Right renal pelvis (tissue), 4 donors: Measurements from ENCODE around the gene C9orf50. TPM values are rescaled to one million over a fixed set of nuclear protein-coding genes. Genes with fewer than 3 reads are reported as not detected.

Experiments used
- DNase-seq, 4 donors: peaks; one replicate each; pipeline ENCODE4 v3.0.0-alpha.2; 2013; ENCODE audit warnings: low read depth in 4 of 4, low spot score in 3 of 4, missing footprints in 1 of 4
- polyA plus RNA-seq, 4 donors: library from polyadenylated mRNA; unstranded; fragments of 120-200 nt; gene quantifications; one replicate each; pipeline ENCODE4 v1.2.1, GENCODE V29; 2013; ENCODE audit not compliant: insufficient read length in 4 of 4

The C9orf50 gene
- polyA plus RNA-seq, 4 donors, result 0.72 to 0.88 (median 0.79) TPM

GRCh38 chr9:129633207-129633606, 12.3 kb upstream of the C9orf50 start:
- no peak for DNase-seq

- DNase-seq, result no peak
Measured at GRCh38 chr9:129632460-129632859, 11.6 kb upstream of the C9orf50 start.

DNA sequence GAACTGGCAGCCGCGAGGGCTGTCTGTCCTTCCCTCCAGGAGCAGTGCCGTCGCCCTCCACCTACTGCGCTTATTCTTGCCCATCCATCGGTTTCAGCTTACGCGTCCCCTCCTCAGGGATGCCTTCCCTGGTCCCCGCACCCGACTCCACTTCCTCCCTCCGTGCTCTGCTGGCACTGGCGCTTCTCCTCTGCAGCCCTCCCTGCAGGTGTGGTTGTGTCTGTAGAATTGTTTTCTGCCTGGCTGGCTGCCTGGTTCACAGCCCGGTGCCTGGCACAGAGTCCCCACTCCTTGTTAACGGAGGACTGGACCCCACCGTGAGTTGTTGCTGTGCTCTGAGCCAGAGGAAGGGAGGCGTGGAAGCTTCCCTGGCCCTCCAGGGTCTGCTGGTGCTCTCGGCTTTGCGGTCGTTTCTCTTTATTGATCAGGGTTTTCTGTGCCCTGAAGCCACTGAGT, 10.8 kb upstream of the C9orf50 start:
- no peak for DNase-seq

- DNase-seq, result no peak
Measured at GRCh38 chr9:129630967-129631673, 10.2 kb upstream of the C9orf50 start.

DNA sequence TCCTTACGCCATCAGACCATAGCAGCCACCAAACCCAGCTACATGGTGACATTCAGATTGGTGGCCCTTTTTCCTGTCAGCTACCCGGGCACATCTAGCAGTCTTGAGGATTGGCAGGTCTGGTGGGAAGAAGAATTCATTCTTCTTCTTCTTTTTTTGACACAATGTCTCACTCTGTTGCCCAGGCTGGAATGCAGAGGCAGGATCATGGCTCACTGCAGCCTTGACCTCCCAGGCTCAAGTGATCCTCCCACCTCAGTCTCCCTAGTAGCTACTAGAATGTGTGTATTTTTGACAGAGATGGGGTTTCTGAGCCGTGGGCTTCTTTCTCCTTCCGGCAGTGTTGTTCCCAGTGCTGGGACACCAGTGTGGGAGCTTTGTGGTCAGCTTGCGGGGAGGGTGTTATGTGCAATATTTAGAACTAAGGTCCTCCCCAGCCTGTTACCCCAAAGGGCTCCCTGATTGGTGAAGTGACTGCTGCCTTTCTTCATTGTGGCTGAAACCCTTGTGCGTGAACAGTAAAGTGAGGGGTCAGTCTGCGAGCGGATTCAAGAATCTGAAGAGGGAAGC, 8.4 kb upstream of the C9orf50 start:
- DNase-seq, result no peak

DNA sequence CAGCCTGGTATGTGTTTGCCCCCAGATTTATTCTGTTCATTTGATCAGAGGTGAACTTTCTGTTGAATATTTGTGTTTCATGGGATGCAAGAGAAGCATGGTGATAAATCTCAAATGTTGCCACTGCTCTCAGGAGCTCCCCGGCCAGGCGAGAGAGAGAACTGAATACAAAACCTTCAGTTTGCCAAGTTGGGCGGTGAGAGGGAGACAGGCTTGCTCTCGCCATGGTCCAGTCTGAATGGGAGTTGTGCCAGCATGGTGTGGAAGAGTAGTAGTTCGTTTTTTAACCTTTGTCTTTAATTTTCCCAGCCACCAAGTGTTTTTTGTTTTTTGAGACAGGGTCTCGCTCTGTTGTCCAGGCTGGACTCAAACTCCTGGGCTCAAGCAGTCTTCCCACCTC, 7.8 kb upstream of the C9orf50 start:
- no peak for DNase-seq

DNA sequence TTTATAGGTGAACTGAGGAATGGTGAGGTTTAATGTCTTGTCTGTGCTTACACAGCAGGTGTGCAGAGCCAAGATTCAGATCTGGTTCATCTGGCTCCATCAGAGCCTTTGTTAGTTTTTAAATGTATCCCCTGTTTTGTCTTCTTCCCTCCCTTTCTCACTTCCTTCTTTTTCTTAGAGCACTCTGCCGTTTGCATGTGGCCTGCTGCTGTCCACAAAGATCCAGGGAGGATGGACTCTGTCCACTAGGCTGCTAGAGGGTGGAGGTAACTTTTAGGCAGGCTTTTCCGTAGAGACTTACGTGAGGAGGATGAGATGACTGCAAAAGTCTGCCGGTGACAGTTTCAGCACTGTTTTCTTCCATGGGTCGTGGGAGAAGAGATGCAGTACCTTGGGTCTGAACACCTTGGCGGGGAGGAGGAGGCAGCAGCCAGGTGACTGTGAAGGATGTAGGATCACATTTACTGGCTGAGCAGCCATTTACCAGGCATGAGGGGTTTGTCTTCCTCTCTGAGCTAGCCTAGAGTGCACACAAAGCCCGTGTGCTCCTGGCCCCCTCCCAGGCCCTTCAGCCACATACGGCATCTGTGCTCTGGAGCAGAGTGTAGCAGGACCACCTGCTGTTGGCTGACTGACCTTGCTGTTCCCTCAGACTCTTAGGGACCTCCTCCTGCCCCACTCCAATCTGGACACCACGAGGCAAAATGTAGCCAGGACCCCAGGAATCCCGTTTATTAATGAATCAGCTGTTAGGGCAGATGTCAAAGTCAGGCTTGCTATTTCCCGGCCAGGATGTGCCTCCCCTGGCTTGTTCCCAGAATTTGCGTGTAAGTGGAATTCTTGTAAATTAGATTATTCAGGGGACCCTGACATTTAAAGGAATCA, 6.9 kb upstream of the C9orf50 start:
- DNase-seq, result no peak

DNA sequence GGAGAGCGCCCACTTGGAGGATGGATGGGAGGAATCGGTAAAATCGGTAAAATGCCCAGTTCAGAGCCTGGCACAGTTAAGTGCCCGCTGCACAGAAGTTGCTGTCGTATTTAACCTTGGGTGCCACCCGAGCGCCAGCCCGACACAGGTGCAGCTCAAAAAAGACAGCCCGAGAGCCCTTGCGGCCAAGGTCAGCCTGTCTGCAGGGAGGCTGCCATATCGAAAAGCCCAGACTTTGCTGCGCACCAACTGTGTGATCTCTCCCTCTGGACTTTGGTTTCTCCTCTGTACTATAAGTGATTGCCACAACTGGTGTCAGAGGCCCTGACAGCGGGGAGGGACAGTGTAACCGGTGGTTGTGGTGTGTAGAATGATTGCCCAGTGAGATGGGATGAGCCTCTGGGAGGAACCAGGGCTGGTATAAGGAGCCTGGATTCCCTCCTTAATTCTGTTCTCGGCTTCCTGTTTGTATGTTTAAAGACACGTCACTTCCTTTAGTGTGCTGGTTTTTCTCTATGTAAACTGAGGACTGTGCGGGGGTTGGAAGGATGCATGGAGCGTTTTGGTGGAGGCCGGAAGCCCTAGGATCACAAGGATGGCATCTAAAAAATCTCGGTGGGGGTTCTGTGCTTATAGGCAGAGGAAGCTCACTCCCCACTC, 5.9 kb upstream of the C9orf50 start:
- DNase-seq, result no peak

- DNase-seq, result peak in 1 of 4 donors; percentile 67
Measured at GRCh38 chr9:129626079-129626624, 5.3 kb upstream of the C9orf50 start, which contains the start of gene NTMT1. Gene NTMT1, plus strand, starts transcription at chr9:129626163. Its CDS starts 6,541 bp downstream, at chr9:129632704.

GRCh38 chr9:129624947-129625346, 4.0 kb upstream of the C9orf50 start:
- no peak for DNase-seq

DNA sequence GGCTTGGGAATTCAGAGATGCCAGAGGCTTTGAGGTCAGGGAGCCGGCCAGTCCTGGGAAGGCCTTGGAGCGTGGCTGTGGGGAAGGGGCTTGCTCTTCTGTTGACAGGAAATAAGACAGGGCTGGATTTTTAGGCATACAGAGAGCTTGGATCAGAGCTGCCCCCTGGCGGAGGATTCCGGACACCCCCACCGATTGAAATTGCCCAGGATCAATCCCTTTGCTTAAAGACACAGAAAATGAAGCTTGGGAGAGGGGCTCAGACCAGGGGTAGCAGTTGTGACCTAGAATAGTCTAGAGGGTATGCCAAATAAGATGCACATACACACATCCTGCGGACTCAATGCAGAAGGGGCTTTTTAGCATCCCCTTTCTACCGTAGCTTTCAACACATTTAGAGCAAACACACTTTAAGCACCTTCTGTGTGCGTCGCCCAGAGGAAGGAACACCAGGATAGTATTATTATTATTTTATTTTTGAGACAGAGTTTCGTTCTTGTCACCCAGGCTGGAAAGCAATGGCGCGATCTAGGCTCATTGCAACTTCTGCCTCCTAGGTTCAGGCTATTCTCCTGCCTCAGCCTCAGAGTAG, 3.4 kb upstream of the C9orf50 start:
- DNase-seq, result no peak

DNA sequence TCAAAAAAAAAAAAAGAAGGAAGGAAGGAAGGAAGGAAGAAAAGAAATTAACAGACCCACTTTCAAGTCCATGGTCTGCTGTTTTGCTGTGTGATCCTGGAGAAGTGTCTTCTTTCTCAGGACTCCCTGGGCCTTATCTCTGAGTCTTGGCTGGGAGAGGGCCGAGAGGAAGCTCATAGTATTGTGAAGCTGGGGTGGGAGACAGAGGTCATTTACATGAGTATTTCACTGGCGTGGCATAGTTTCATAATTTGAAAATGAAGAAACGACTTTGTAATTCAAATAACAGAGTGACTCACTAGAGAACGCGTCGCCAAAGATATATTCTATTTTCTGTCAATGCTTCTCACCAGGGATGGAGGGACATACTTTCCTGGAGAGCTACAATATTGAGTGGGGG, 2.4 kb upstream of the C9orf50 start:
- no peak for DNase-seq

DNA sequence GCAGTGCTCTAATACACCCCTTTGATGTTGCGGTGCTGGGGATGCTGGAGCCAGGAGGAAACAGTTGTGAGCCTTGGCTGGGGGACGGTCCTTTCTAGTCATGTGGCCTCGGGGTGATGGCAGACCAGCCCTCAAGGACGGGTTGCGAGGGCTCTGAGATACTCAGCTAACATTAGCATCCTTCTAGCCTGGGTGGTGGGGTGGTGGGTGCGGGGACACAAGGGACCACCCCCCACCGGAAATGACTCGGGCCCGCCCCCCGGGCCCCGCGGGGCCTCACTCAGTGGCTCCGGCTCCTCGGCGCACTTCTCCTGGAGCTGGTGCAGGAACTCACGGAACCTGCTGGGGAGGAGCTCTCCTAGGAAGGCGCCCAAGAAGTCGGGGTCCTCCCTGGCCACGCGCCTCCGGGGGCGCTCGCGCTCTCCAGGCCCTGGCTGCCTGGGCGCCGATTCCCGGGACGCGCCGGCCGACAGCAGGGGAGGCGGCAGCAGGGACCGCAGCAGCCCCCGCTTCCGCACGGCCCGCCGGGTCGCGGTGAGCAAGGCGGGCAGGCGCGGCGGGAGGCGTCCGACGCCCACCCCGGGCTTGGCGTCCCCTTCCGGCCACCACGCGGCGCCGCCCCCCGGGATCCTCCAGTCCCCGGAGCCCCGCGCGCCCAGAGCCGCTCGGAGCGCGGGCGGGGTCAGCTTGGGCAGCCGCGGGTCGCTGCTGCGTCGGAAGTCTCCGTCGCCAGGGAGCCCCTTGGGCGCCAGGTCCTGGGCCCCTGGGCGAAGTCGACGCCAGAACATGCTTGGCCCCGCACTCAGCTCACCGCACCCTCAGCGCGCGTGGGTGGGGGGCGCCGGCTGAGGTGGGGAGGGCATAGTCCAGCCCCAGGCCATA, 873 bp downstream of the C9orf50 start:
- no peak for DNase-seq

DNA sequence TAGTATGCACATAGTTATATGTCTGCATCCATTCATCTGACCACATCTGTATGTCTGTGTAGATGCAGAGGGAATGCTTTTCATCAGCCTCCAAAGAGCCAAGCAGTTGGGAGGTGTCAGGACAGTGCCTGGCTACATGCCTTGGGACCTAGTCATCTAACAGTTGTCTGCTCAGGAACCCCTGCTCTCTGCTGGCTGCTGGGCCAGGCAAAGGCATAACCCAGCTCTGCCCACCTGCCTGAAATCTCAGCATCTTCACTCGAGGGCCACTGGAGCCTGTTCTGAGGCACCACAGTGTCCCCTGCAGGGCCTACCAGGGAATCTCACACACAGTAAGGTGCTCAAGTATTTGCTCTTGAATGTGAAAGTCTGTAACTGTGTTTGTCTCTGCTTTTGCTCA, 3.7 kb downstream of the C9orf50 start:
- DNase-seq, result no peak

GRCh38 chr9:129615407-129616285, 5.3 kb downstream of the C9orf50 start:
- DNase-seq, result no peak

DNA sequence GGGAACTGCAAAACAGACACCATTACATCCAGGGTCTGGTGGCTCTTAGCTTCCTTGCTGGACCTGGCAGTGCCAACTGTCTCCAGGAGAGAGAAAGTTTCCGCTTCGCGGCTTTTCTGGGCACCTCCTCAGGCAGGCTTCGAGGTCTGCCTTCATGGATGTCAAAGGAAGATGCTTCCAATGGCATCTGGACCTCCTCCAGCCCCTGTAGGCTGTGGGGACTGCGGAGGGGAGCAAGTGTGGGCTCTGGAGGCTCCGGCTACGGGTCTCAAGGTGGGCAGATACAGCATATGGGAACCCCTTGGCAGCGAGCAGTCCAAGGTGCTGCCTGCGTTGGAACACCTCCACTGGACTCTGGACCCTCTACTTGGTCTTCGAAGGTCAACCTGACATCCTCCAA, 6.0 kb downstream of the C9orf50 start:
- DNase-seq, result no peak

DNA sequence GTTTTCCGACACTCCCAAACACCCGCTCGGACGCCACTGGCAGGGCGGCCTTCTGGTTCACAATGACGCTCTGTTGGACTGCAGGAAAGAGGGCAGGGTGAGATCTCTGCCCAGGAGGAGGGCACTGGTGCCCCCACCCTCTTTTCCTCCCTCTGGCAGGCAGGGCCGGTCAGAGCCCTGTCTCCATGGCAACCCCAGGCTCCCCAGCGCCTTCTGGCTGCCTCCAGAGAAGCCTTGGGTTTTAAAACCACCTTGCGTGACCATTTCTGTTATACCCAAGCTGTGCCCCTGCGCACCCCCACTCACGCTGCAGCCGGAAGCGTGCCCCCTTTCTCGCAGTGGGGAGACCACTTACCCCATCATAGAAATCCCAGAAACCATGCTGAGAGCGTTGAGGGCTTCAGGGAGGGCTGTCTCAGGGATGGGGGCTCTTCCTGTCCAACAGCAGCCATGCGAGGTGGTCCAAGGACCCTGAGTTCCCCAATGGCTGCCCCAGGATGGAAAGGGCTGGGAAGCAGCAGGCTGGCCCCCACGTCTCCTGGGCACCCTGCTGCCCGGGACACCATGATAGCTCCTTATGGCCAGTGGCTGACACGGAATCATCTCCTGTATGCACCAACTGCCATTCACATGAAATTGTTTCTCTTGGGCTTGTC, 7.3 kb downstream of the C9orf50 start:
- no peak for DNase-seq
